K562 (cell line): ENCODE data around the gene TMEM209. TPM values are rescaled to one million over a fixed set of nuclear protein-coding genes. Genes with fewer than 3 reads are reported as not detected.

ENCODE experiments used
- ATF4 ChIP-seq: fragments of 450-650 bp; formaldehyde crosslinking; IDR thresholded peaks from 2 replicates; pipeline ENCODE4 v1.4.0; 2022; ENCODE audit warnings: mild to moderate bottlenecking, moderate library complexity
- CXXC5 ChIP-seq: fragments of 250-450 bp; sonication (Bioruptor Pico); IDR thresholded peaks from 2 replicates; pipeline ENCODE4 v1.8.0; 2022; ENCODE audit warnings: inconsistent platforms, mild to moderate bottlenecking, moderate library complexity
- EP400 ChIP-seq: fragments of 450-650 bp; IDR thresholded peaks from 2 replicates; pipeline ENCODE4 v1.6.1; 2017; ENCODE audit warnings: antibody characterized with exemption, mild to moderate bottlenecking, moderate library complexity
- ETS2 ChIP-seq: IDR thresholded peaks from 2 replicates; pipeline ENCODE4 v1.6.1; 2016; ENCODE audit warnings: borderline replicate concordance, missing genetic modification characterization, mild to moderate bottlenecking, moderate library complexity, missing compliant biosample characterization; ENCODE audit not compliant: poor library complexity, severe bottlenecking
- KAT8 ChIP-seq: fragments of 450-650 bp; IDR thresholded peaks from 2 replicates; pipeline ENCODE4 v1.6.1; 2016; ENCODE audit warnings: low read depth, mild to moderate bottlenecking
- MLLT1 ChIP-seq, 2 experiments: fragments of 450-650 bp; IDR thresholded peaks; 2 replicates each; pipeline ENCODE4 v1.6.1; 2016
- MYC ChIP-seq, 2 experiments: fragments of 250-450 bp in 1 of 2; sonication (Bioruptor Pico) in 1 of 2; IDR thresholded peaks; 2 replicates each; pipeline versions ENCODE4 v1.5.1 to v1.6.1; 2012 to 2021; ENCODE audit warnings: low read depth in 2 of 2, borderline replicate concordance in 1 of 2, improper control_type of control experiment in 1 of 2, low read length in 1 of 2, mild to moderate bottlenecking in 1 of 2, moderate library complexity in 1 of 2
- NCOR1 ChIP-seq: fragments of 450-650 bp; IDR thresholded peaks from 2 replicates; pipeline ENCODE4 v1.6.1; 2016; ENCODE audit warnings: mild to moderate bottlenecking, moderate library complexity
- PHF20 ChIP-seq: fragments of 450-650 bp; IDR thresholded peaks from 2 replicates; pipeline ENCODE4 v1.6.1; 2018; ENCODE audit not compliant: partially characterized antibody
- POLR3G ChIP-seq: IDR thresholded peaks from 2 replicates; pipeline ENCODE4 v1.6.1; 2011; ENCODE audit not compliant: insufficient read length, insufficient replicate concordance; ENCODE audit errors: extremely low read depth
- RAD21 ChIP-seq, 2 experiments: fragments of 250-450 bp in 1 of 2; fragments of 450-650 bp in 1 of 2; sonication (Bioruptor Pico) in 1 of 2; formaldehyde crosslinking in 1 of 2; IDR thresholded peaks in 1 of 2; conservative IDR thresholded peaks in 1 of 2; 2 replicates each; pipeline versions ENCODE4 v1.4.0 to v1.8.0; 2020 to 2022; ENCODE audit warnings: mild to moderate bottlenecking in 2 of 2, moderate library complexity in 1 of 2
- SP2 ChIP-seq: IDR thresholded peaks from 2 replicates; pipeline ENCODE4 v1.6.1; 2011; ENCODE audit warnings: mild to moderate bottlenecking, low read depth, low read length, moderate library complexity; ENCODE audit not compliant: poor library complexity, severe bottlenecking; ENCODE audit errors: extremely low read depth
- TAF9B ChIP-seq: fragments of 450-650 bp; IDR thresholded peaks from 2 replicates; pipeline ENCODE4 v1.6.1; 2018; ENCODE audit warnings: mild to moderate bottlenecking; ENCODE audit not compliant: partially characterized antibody
- TAL1 ChIP-seq: fragments of 450-650 bp; IDR thresholded peaks from 2 replicates; pipeline ENCODE4 v1.6.1; 2016; ENCODE audit warnings: mild to moderate bottlenecking
- TARDBP ChIP-seq: fragments of 450-650 bp; IDR thresholded peaks from 2 replicates; pipeline ENCODE4 v1.6.1; 2016
- ZBTB2 ChIP-seq: fragments of 450-650 bp; IDR thresholded peaks from 2 replicates; pipeline ENCODE4 v1.6.1; 2016; ENCODE audit warnings: antibody characterized with exemption
- ZBTB5 ChIP-seq: fragments of 450-650 bp; IDR thresholded peaks from 2 replicates; pipeline ENCODE4 v1.6.1; 2017; ENCODE audit warnings: antibody characterized with exemption
- ZC3H4 ChIP-seq: sonication (generic); formaldehyde crosslinking; IDR thresholded peaks from 2 replicates; pipeline ENCODE4 v1.9.0; 2021; ENCODE audit warnings: missing genetic modification reagents, borderline replicate concordance
- ZNF143 ChIP-seq: sonication (generic); formaldehyde crosslinking; IDR thresholded peaks from 2 replicates; pipeline ENCODE4 v1.9.0; 2022; ENCODE audit warnings: mild to moderate bottlenecking, missing genetic modification reagents
- ZNF263 ChIP-seq: sonication (generic); formaldehyde crosslinking; IDR thresholded peaks from 2 replicates; pipeline ENCODE4 v1.8.0; 2022; ENCODE audit warnings: mild to moderate bottlenecking, missing genetic modification reagents, borderline replicate concordance
- ZNF316 ChIP-seq: fragments of 450-650 bp; IDR thresholded peaks from 2 replicates; pipeline ENCODE4 v1.6.1; 2016
- ZNF41 ChIP-seq: fragments of 250-450 bp; sonication (Bioruptor Pico); conservative IDR thresholded peaks from 2 replicates; pipeline ENCODE4 v1.4.0; 2020; ENCODE audit warnings: mild to moderate bottlenecking
- polyA plus RNA-seq, 8 experiments: library from polyadenylated mRNA; depleted of rRNA in 4 of 8; stranded (reverse) in 5 of 8; unstranded in 3 of 8; fragments of >200 nt; fragmentation: Nextera tagmentation in 2 of 8; fragmentation: Illumina TruSeq in 1 of 8; extraction: Ambion mirVana in 2 of 8; extraction: Trizol in 1 of 8; gene quantifications; 2 replicates each; pipeline versions ENCODE4 v1.2.1 to v1.2.3, GENCODE V29; 2011 to 2014; ENCODE audit warnings: inconsistent platforms in 1 of 8, missing spikeins in 1 of 8
- total RNA-seq, 7 experiments: library from RNA; depleted of rRNA in 6 of 7; stranded (reverse); fragments of >200 nt in 6 of 7; fragmentation: Illumina TruSeq in 2 of 7; extraction: Trizol in 2 of 7; gene quantifications; 2 replicates each; pipeline versions ENCODE4 v1.2.1 to v1.2.3, GENCODE V29; 2011 to 2021; ENCODE audit warnings: low replicate concordance in 1 of 7

The TMEM209 gene
- total and polyA plus RNA-seq, 9 of the 15 experiments (the other 6 are each of a cell fraction or from before 2014, with no cell fraction given): 36.8 to 116 (median 76.6) TPM

- TF ChIP-seq ZBTB2 (peak; percentile 83; the same call in 1 of the 2 replicates), TARDBP (no peak), MYC (IDR thresholded peaks at IDR 0.05; ENCODE audit: low read depth, low read length) (peak; percentile 25; the same call in 1 of the 2 replicates), MYC (CRISPR knock-in tag; IDR thresholded peaks at IDR 0.05; ENCODE audit: borderline replicate concordance, low read depth) (no peak), ZNF263 (CRISPR knock-in tag) (no peak), NCOR1 (peak; percentile 92), TAL1 (peak; percentile 82), ZNF316 (no peak), EP400 (peak; percentile 60; the same call in 1 of the 2 replicates), MLLT1 (IDR thresholded peaks at IDR 0.05) (0 out of 4 replicates have a peak, but pooled peaks of 1 of the 2 experiments have one; percentile 3), ETS2 (tag) (no peak), SP2 (no peak), RAD21 (CRISPR knock-in tag; conservative IDR thresholded peaks at IDR 0.05 in 1 of 2, IDR thresholded peaks at IDR 0.05 in 1 of 2) (peak in 1 of 2 experiments; percentile 34; a peak in 2 of 4 replicates), CXXC5 (peak; percentile 93), POLR3G (no peak), ATF4 (CRISPR knock-in tag) (peak; percentile 28; the same call in 1 of the 2 replicates), ZNF143 (CRISPR knock-in tag) (no peak), ZBTB5 (peak; percentile 47; the same call in 1 of the 2 replicates), PHF20 (no peak), ZC3H4 (CRISPR knock-in tag) (no peak), ZNF41 (CRISPR knock-in tag) (no peak), KAT8 (no peak), TAF9B (no peak)
Measured at GRCh38 chr7:130131964-130132875, 73.0 kb downstream of the TMEM209 start (continued).
